WTC11 (cell line): ENCODE measurements around the gene GRIN1. TPM values are rescaled to one million over a fixed set of nuclear protein-coding genes. Genes with fewer than 3 reads are reported as not detected.

ENCODE experiments used
- ATAC-seq: fragments of 200-7000 bp; cut with Tn5 transposase; 2 replicates; pipeline ENCODE4 v1.10.0; 2021; ENCODE audit warnings: mild to moderate bottlenecking, moderate library complexity
- CTCF ChIA-PET: fragments of 300-600 bp; sonication (Branson Sonifier 250); formaldehyde crosslinking; loops from one replicate; lab custom pipeline; 2021; ENCODE audit warnings: antibody characterized with exemption; lab: Charles Lee
- POLR2A ChIA-PET: fragments of 350-600 bp; sonication (Branson Sonifier 250); formaldehyde crosslinking; loops from one replicate; lab custom pipeline; 2021; ENCODE audit warnings: antibody characterized with exemption; lab: Charles Lee
- DNase-seq: peaks from one replicate; pipeline ENCODE4 v3.0.0; 2021; ENCODE audit warnings: low spot score
- H3K27ac Mint-ChIP-seq: 2 replicates; pipeline ENCODE4 v1.8.0; 2021; ENCODE audit warnings: mixed read lengths
- H3K27me3 Mint-ChIP-seq: 2 replicates; pipeline ENCODE4 v1.8.0; 2021; ENCODE audit warnings: low read depth, mild to moderate bottlenecking, moderate library complexity, mixed read lengths
- H3K36me3 Mint-ChIP-seq: 2 replicates; pipeline ENCODE4 v1.8.0; 2021; ENCODE audit warnings: mixed read lengths
- H3K4me1 Mint-ChIP-seq: 2 replicates; pipeline ENCODE4 v1.8.0; 2022; ENCODE audit warnings: mixed read lengths
- H3K4me3 Mint-ChIP-seq: 2 replicates; pipeline ENCODE4 v1.8.0; 2021; ENCODE audit warnings: mild to moderate bottlenecking, moderate library complexity, mixed read lengths
- H3K9me3 Mint-ChIP-seq: 2 replicates; pipeline ENCODE4 v1.8.0; 2021; ENCODE audit warnings: mixed read lengths
- ATF1 ChIP-seq: sonication (generic); formaldehyde crosslinking; IDR thresholded peaks from 2 replicates; pipeline ENCODE4 v1.8.1; 2023; ENCODE audit warnings: mild to moderate bottlenecking, moderate library complexity, missing genetic modification reagents
- CREB1 ChIP-seq: sonication (generic); formaldehyde crosslinking; IDR thresholded peaks from 2 replicates; pipeline ENCODE4 v1.8.0; 2023; ENCODE audit warnings: mild to moderate bottlenecking, missing genetic modification reagents
- FOXP1 ChIP-seq: sonication (generic); formaldehyde crosslinking; IDR thresholded peaks from 2 replicates; pipeline ENCODE4 v1.8.0; 2022; ENCODE audit warnings: missing genetic modification reagents, mild to moderate bottlenecking, moderate library complexity, borderline replicate concordance
- GRHL2 ChIP-seq: fragments of 250-450 bp; sonication (Bioruptor Pico); IDR thresholded peaks from 2 replicates; pipeline ENCODE4 v1.8.0; 2022; ENCODE audit warnings: mild to moderate bottlenecking, moderate library complexity; ENCODE audit not compliant: insufficient replicate concordance, severe bottlenecking
- GTF2I ChIP-seq: fragments of 250-450 bp; sonication (Bioruptor Pico); conservative IDR thresholded peaks from 2 replicates; pipeline ENCODE4 v1.4.0; 2021; ENCODE audit warnings: mild to moderate bottlenecking
- NFE2L1 ChIP-seq: sonication (generic); formaldehyde crosslinking; IDR thresholded peaks from 2 replicates; pipeline ENCODE4 v1.8.1; 2023; ENCODE audit warnings: missing genetic modification reagents
- NR3C1 ChIP-seq: sonication (generic); formaldehyde crosslinking; conservative IDR thresholded peaks from 2 replicates; pipeline ENCODE4 v1.8.1; 2023; ENCODE audit warnings: low read depth, mild to moderate bottlenecking, missing genetic modification reagents
- PRRX2 ChIP-seq: fragments of 250-450 bp; sonication (Bioruptor Pico); IDR thresholded peaks from 2 replicates; pipeline ENCODE4 v1.8.0; 2021; ENCODE audit warnings: mild to moderate bottlenecking
- RORB ChIP-seq: fragments of 250-450 bp; sonication (Bioruptor Pico); IDR thresholded peaks from 2 replicates; pipeline ENCODE4 v1.9.0; 2021; ENCODE audit warnings: mild to moderate bottlenecking
- SMAD4 ChIP-seq: sonication (generic); formaldehyde crosslinking; IDR thresholded peaks from 2 replicates; pipeline ENCODE4 v1.8.0; 2022; ENCODE audit warnings: mild to moderate bottlenecking, missing genetic modification reagents
- SP1 ChIP-seq: sonication (generic); formaldehyde crosslinking; conservative IDR thresholded peaks from 2 replicates; pipeline ENCODE4 v1.8.1; 2022; ENCODE audit warnings: missing genetic modification reagents
- TCF7 ChIP-seq: sonication (generic); formaldehyde crosslinking; IDR thresholded peaks from 2 replicates; pipeline ENCODE4 v1.8.0; 2022; ENCODE audit warnings: mild to moderate bottlenecking, low read depth, missing genetic modification reagents, moderate library complexity
- ZBTB21 ChIP-seq: sonication (generic); formaldehyde crosslinking; IDR thresholded peaks from 2 replicates; pipeline ENCODE4 v1.8.1; 2023; ENCODE audit warnings: mild to moderate bottlenecking, missing genetic modification reagents, borderline replicate concordance
- ZNF138 ChIP-seq: sonication (generic); formaldehyde crosslinking; conservative IDR thresholded peaks from 2 replicates; pipeline ENCODE4 v1.8.1; 2022; ENCODE audit warnings: mild to moderate bottlenecking, moderate library complexity, missing genetic modification reagents
- ZNF416 ChIP-seq: fragments of 250-450 bp; sonication (Bioruptor Pico); IDR thresholded peaks from 2 replicates; pipeline ENCODE4 v1.9.0; 2021; ENCODE audit warnings: mild to moderate bottlenecking, inconsistent platforms
- ZNF423 ChIP-seq: fragments of 250-450 bp; sonication (Bioruptor Pico); IDR thresholded peaks from 2 replicates; pipeline ENCODE4 v2.1.2; 2022; ENCODE audit warnings: mild to moderate bottlenecking, moderate library complexity
- total RNA-seq: library from RNA; stranded (reverse); gene quantifications from 3 replicates; pipeline ENCODE4 v1.2.3, GENCODE V29; 2021
- TF ChIP-seq, protein P1 (sequence below): sonication (generic); formaldehyde crosslinking; IDR thresholded peaks from 2 replicates; pipeline ENCODE4 v1.8.0; 2022; ENCODE audit warnings: mild to moderate bottlenecking, missing genetic modification reagents
- TF ChIP-seq, protein P2 (sequence below): sonication (generic); formaldehyde crosslinking; conservative IDR thresholded peaks from 2 replicates; pipeline ENCODE4 v1.8.1; 2023; ENCODE audit warnings: mild to moderate bottlenecking, low read depth, missing genetic modification reagents, moderate library complexity
- TF ChIP-seq, protein P3 (sequence below): sonication (generic); formaldehyde crosslinking; IDR thresholded peaks from 2 replicates; pipeline ENCODE4 v1.8.1; 2023; ENCODE audit warnings: mild to moderate bottlenecking, missing genetic modification reagents
- TF ChIP-seq, protein P4 (sequence below): sonication (generic); formaldehyde crosslinking; IDR thresholded peaks from 2 replicates; pipeline ENCODE4 v1.8.0; 2022; ENCODE audit warnings: mild to moderate bottlenecking, missing genetic modification reagents
- TF ChIP-seq, protein P5 (sequence below): sonication (generic); formaldehyde crosslinking; IDR thresholded peaks from 2 replicates; pipeline ENCODE4 v1.8.1; 2022; ENCODE audit warnings: mild to moderate bottlenecking, missing genetic modification reagents, moderate library complexity, borderline replicate concordance
- TF ChIP-seq, protein P6 (sequence below): fragments of 250-450 bp; sonication (Bioruptor Pico); IDR thresholded peaks from 2 replicates; pipeline ENCODE4 v2.1.2; 2022; ENCODE audit warnings: mild to moderate bottlenecking, moderate library complexity

Gene GRIN1
- total RNA-seq, 1 experiment from 2014 or later, result 4.1 TPM

DNA sequence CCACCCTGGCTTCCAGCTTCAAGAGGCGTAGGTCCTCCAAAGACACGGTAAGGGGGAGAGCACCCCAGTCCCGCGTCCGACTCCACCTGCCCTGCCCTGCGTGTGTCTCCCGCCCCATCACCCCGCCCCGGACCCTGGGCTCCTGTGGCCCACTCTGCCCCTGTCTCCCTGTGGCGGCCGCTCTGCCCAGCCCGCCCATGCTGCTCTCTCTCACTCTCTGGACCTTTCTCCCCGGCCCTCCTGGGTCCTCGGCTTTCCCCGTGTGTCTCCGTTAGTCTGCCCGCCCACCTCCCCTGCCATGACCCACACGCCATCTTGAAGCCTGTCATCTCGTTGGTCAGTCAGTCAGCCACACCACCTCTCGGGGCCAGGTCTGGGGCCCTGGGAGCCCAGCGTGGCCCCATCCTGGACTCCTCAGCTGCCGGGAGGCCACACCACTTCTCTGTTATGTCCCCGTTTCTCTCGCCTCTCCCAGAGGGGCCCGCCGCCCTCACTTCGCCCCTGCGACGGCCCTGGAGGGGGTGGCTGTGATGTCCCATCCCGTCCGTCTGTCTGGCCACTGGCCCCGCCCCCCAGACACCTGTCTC is 26.4 kb downstream of the GRIN1 start:
- Mint-ChIP-seq H3K4me1 (peaks cover 3% of the 10 kb centered on the region), H3K36me3 (no peaks in the 10 kb centered on the region), H3K27ac (no peak overlapping the region), H3K27me3 (peaks cover 75% of the 10 kb centered on the region), H3K9me3 (no peaks in the 10 kb centered on the region), H3K4me3 (no peak overlapping the region)
- POLR2A ChIA-PET, result no interaction called here
- TF ChIP-seq, protein P1, sequence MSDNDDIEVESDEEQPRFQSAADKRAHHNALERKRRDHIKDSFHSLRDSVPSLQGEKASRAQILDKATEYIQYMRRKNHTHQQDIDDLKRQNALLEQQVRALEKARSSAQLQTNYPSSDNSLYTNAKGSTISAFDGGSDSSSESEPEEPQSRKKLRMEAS, result no peak
- TF ChIP-seq GRHL2 (CRISPR knock-in tag), result no peak
- TF ChIP-seq SMAD4 (CRISPR knock-in tag), result no peak
- no peak for TF ChIP-seq TCF7 (CRISPR knock-in tag)
- no peak for TF ChIP-seq ZBTB21
- TF ChIP-seq ZNF138 (CRISPR knock-in tag), result no peak
- no peak for TF ChIP-seq NR3C1 (CRISPR knock-in tag)
- no peak for TF ChIP-seq PRRX2 (CRISPR knock-in tag)
- TF ChIP-seq SP1 (CRISPR knock-in tag), result no peak
- TF ChIP-seq FOXP1 (CRISPR knock-in tag), result no peak
- TF ChIP-seq ZNF423 (CRISPR knock-in tag), result no peak
- TF ChIP-seq, protein P2, sequence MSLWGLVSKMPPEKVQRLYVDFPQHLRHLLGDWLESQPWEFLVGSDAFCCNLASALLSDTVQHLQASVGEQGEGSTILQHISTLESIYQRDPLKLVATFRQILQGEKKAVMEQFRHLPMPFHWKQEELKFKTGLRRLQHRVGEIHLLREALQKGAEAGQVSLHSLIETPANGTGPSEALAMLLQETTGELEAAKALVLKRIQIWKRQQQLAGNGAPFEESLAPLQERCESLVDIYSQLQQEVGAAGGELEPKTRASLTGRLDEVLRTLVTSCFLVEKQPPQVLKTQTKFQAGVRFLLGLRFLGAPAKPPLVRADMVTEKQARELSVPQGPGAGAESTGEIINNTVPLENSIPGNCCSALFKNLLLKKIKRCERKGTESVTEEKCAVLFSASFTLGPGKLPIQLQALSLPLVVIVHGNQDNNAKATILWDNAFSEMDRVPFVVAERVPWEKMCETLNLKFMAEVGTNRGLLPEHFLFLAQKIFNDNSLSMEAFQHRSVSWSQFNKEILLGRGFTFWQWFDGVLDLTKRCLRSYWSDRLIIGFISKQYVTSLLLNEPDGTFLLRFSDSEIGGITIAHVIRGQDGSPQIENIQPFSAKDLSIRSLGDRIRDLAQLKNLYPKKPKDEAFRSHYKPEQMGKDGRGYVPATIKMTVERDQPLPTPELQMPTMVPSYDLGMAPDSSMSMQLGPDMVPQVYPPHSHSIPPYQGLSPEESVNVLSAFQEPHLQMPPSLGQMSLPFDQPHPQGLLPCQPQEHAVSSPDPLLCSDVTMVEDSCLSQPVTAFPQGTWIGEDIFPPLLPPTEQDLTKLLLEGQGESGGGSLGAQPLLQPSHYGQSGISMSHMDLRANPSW (CRISPR knock-in tag), result no peak
- ATAC-seq, result no peak
- no peak for DNase-seq
- CTCF ChIA-PET, result interaction anchor here (0.5 to 3.6 kb wide), 3 partner anchors 11 to 52 kb away, joined by 3 to 17 read pairs (median 4); partner anchors contain the start of genes ANAPC2 and SSNA1

DNA sequence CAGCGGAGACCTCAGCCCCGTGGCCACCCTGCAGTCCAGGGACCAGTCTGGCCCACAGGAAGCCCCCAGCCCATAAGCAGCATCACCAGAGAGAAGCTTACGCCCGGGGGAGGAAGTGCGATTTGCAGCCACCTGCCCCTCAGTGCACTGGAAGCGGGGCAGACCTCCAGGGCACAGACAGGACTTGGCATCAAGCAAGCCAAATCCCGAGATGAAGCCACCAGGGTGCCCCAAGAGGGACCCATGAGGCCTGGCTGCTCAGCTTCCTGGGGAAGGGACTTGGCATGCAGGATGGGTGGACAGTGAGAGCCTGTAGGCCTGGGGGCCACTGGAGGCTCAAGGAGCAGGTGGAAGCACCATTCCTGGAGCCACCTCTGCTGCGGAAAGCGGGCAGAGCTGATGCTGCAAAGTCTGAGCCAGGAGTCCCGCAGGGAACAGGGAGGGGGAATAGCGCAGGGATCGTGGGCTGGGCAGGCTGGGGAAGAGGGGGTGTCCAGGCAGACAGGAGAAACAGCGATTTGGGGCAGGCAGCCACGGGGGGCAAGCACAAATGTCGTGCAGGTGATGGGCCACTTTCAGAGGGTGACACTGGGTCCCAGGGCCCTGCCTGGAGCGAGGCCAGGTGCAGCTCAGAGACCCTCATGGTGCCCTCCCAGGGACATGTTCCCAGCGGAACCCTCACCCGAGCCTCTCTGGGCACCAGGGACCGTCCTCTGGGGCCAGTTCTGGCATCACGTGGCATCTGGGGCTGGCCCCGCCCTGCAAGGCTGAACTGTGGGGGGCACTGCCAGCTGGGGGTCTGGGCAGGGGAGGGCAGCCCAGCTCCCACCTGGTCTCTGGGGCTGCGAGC is 27.7 kb downstream of the GRIN1 start:
- H3K27me3 Mint-ChIP-seq, result peaks cover 80% of the 10 kb centered on the region
- TF ChIP-seq, protein P3, sequence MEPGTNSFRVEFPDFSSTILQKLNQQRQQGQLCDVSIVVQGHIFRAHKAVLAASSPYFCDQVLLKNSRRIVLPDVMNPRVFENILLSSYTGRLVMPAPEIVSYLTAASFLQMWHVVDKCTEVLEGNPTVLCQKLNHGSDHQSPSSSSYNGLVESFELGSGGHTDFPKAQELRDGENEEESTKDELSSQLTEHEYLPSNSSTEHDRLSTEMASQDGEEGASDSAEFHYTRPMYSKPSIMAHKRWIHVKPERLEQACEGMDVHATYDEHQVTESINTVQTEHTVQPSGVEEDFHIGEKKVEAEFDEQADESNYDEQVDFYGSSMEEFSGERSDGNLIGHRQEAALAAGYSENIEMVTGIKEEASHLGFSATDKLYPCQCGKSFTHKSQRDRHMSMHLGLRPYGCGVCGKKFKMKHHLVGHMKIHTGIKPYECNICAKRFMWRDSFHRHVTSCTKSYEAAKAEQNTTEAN (CRISPR knock-in tag), result no peak
- TF ChIP-seq, protein P4, sequence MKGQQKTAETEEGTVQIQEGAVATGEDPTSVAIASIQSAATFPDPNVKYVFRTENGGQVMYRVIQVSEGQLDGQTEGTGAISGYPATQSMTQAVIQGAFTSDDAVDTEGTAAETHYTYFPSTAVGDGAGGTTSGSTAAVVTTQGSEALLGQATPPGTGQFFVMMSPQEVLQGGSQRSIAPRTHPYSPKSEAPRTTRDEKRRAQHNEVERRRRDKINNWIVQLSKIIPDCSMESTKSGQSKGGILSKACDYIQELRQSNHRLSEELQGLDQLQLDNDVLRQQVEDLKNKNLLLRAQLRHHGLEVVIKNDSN (CRISPR knock-in tag), result no peak
- TF ChIP-seq NFE2L1 (CRISPR knock-in tag) (no peak), CREB1 (CRISPR knock-in tag) (no peak), ATF1 (CRISPR knock-in tag) (no peak), GRHL2 (CRISPR knock-in tag) (no peak), GTF2I (CRISPR knock-in tag) (no peak), SMAD4 (CRISPR knock-in tag) (no peak), ZNF416 (no peak), RORB (CRISPR knock-in tag) (no peak)
- TF ChIP-seq, protein P2 (CRISPR knock-in tag), result no peak
- TF ChIP-seq, protein P5, sequence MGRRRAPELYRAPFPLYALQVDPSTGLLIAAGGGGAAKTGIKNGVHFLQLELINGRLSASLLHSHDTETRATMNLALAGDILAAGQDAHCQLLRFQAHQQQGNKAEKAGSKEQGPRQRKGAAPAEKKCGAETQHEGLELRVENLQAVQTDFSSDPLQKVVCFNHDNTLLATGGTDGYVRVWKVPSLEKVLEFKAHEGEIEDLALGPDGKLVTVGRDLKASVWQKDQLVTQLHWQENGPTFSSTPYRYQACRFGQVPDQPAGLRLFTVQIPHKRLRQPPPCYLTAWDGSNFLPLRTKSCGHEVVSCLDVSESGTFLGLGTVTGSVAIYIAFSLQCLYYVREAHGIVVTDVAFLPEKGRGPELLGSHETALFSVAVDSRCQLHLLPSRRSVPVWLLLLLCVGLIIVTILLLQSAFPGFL (CRISPR knock-in tag), result no peak
- TF ChIP-seq, protein P6, sequence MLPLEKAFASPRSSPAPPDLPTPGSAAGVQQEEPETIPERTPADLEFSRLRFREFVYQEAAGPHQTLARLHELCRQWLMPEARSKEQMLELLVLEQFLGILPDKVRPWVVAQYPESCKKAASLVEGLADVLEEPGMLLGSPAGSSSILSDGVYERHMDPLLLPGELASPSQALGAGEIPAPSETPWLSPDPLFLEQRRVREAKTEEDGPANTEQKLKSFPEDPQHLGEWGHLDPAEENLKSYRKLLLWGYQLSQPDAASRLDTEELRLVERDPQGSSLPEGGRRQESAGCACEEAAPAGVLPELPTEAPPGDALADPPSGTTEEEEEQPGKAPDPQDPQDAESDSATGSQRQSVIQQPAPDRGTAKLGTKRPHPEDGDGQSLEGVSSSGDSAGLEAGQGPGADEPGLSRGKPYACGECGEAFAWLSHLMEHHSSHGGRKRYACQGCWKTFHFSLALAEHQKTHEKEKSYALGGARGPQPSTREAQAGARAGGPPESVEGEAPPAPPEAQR, result no peak
- TF ChIP-seq, all 79 proteins: peak for 0
- Mint-ChIP-seq H3K36me3 (no peaks in the 10 kb centered on the region), H3K27ac (no peak overlapping the region), H3K4me3 (no peak overlapping the region), H3K9me3 (no peaks in the 10 kb centered on the region), H3K4me1 (peaks cover 6% of the 10 kb centered on the region)
- CTCF ChIA-PET, result interaction anchor here (0.7 to 3.6 kb wide), 4 partner anchors 10 to 22 kb away, joined by 3 to 17 read pairs (median 4); partner anchors contain the start of genes ANAPC2 and SSNA1
- POLR2A ChIA-PET, result interaction anchor here (0.9 kb wide), 1 partner anchor 26 kb away, joined by 5 read pairs; no protein-coding TSS in a partner anchor
- DNase-seq (no peak), ATAC-seq (no peak)
